ENCODE results near the gene IL18RAP.

IL18RAP gene

DNA sequence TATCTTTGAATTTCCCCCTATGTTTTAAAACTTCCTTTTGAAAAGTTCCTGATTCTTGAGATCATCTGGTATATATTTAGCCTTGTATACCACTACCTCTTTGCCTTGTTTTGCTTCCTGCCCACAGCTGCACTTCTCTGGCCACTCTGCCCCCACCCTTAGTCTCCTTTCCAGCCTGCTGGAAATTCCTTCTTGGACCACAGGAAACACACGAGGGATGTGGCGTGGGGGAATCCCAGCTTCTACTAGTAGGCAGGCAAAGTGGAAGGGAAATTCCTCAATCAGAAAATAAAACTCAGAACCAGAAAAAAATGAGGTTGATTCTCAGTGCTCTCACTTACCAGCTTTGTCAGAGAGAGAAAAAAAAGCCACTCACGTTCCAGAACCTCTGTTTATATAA, 13.4 kb downstream of the IL18RAP start:
- ChIA-PET POLR2A (interaction anchor here (0.7 kb wide), 1 partner anchor 675 kb away, joined by 3 read pairs; no protein-coding TSS in a partner anchor), CTCF (interaction anchor here (0.8 to 5.0 kb wide), 8 partner anchors 12 to 195 kb away, joined by 3 to 21 read pairs (median 6); partner anchors contain the start of genes IL18R1 and IL18RAP)
- DNase-seq (ENCODE audit: extremely low spot score) = no peak
- TF ChIP-seq, protein P1, sequence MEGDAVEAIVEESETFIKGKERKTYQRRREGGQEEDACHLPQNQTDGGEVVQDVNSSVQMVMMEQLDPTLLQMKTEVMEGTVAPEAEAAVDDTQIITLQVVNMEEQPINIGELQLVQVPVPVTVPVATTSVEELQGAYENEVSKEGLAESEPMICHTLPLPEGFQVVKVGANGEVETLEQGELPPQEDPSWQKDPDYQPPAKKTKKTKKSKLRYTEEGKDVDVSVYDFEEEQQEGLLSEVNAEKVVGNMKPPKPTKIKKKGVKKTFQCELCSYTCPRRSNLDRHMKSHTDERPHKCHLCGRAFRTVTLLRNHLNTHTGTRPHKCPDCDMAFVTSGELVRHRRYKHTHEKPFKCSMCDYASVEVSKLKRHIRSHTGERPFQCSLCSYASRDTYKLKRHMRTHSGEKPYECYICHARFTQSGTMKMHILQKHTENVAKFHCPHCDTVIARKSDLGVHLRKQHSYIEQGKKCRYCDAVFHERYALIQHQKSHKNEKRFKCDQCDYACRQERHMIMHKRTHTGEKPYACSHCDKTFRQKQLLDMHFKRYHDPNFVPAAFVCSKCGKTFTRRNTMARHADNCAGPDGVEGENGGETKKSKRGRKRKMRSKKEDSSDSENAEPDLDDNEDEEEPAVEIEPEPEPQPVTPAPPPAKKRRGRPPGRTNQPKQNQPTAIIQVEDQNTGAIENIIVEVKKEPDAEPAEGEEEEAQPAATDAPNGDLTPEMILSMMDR (IDR thresholded peaks at IDR 0.05; ENCODE audit: control extremely low read depth, extremely low read depth, low read depth, missing control alignments) = no peak

DNA sequence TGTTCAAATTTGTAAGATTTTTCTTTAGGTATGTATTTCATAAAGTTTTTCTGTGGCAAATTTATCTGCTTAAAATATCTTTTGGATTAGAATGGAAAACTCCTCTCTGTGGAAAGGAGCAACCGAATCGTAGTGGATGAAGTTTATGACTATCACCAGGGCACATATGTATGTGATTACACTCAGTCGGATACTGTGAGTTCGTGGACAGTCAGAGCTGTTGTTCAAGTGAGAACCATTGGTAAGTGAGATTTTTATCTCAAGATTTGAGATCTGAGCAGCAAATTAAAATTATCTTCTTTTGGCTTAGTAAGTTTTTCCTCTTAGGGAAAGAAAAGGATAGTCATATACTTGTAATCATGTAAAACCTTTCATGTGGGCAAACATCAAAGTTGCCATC, 14.2 kb downstream of the IL18RAP start:
- DNase-seq (ENCODE audit: extremely low spot score) = no peak
- ChIA-PET CTCF (interaction anchor here (0.8 to 5.0 kb wide), 10 partner anchors 11 to 431 kb away, joined by 3 to 21 read pairs (median 4); partner anchors contain the start of genes IL18R1 and IL18RAP), POLR2A (no interaction called here)
- TF ChIP-seq, protein P1 (IDR thresholded peaks at IDR 0.05; ENCODE audit: control extremely low read depth, extremely low read depth, low read depth, missing control alignments) = no peak

DNA sequence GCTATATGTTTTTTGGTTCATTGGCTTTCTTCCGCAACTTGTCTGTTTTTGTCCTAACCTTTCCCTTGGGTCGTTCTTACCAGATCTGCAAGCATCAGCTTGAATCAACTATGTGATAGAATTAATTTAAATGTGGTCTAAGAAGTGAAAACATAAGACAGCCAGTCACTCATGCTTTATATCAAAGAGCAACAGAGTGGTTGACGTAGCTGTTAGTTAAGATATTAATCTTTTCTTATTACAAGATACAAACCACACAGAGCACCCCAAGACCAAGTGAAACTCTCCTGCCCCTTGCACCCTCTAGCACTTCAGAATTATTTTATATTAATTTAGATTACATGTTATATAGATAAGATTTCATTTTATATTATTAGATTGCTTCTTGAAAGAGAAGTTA, 15.2 kb downstream of the IL18RAP start:
- TF ChIP-seq, protein P1 (IDR thresholded peaks at IDR 0.05; ENCODE audit: control extremely low read depth, extremely low read depth, low read depth, missing control alignments) = no peak
- CTCF ChIA-PET = interaction anchor here (0.8 to 5.0 kb wide), 8 partner anchors 10 to 554 kb away, joined by 3 to 21 read pairs (median 6); partner anchors contain the start of genes IL18R1 and IL18RAP
- POLR2A ChIA-PET = no interaction called here

DNA sequence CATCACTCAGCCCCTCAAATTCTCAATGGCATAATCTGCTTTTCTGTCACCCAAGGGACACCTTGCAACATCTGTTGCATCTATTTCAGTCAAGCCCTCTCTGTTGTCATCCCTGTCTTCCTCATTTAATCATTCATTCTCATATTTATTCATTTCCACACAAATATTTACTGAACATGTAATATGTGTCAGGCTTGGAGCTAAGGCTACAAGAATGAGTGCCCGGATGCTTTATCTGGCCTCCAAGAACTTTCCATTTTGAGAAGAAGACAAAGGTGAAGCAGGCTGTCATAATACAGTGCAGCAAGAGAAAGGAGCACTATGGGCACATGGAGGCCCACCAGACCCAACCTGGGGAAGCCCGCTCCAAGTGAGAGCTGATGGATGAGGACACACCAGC, 15.6 kb downstream of the IL18RAP start:
- CTCF ChIA-PET = interaction anchor here (0.8 to 5.0 kb wide), 9 partner anchors 9 to 555 kb away, joined by 3 to 21 read pairs (median 5); partner anchors contain the start of genes IL18R1 and IL18RAP
- TF ChIP-seq, protein P1 (IDR thresholded peaks at IDR 0.05; ENCODE audit: control extremely low read depth, extremely low read depth, low read depth, missing control alignments) = no peak
- POLR2A ChIA-PET = no interaction called here
- DNase-seq (ENCODE audit: extremely low spot score) = no peak

More for the DNA sequence above, 15.2 kb downstream of the IL18RAP start:
- DNase-seq (ENCODE audit: extremely low spot score) = no peak

DNA sequence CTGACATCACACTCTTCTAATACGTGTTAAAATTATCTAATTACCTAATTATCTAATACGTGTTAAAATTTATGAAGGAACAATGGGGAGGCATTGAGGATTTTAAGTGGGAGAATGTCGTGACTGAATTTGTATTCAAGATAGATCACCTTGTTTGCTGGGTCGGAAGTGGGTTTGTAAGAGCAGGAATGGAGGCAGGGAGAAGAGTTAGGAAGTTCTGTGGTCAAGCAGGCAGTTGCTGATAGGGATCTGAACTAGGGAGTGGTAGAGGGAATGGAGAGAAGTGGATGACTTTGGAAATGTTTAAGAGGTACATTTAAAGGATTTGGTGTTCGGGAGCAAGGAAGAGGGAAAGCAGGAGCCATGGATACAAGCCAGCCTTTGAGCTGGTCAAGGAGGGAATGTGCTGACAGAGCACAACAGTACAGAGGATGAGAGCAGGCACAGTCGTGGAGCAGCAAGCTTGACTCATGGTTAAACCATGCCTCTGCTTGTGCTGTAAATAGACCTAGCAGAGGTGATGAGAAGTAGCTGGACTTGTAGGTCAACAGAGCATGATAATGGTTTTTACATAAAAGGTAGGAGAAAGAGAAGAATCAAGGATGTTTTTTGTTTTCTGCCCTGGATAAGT, 16.2 kb downstream of the IL18RAP start:
- ChIA-PET POLR2A (no interaction called here), CTCF (interaction anchor here (0.8 to 3.5 kb wide), 6 partner anchors 47 to 555 kb away, joined by 3 to 13 read pairs (median 4); partner anchors contain the start of gene IL18R1)
- TF ChIP-seq, protein P1 (IDR thresholded peaks at IDR 0.05; ENCODE audit: control extremely low read depth, extremely low read depth, low read depth, missing control alignments) = no peak
- no peak for DNase-seq (ENCODE audit: extremely low spot score)

DNA sequence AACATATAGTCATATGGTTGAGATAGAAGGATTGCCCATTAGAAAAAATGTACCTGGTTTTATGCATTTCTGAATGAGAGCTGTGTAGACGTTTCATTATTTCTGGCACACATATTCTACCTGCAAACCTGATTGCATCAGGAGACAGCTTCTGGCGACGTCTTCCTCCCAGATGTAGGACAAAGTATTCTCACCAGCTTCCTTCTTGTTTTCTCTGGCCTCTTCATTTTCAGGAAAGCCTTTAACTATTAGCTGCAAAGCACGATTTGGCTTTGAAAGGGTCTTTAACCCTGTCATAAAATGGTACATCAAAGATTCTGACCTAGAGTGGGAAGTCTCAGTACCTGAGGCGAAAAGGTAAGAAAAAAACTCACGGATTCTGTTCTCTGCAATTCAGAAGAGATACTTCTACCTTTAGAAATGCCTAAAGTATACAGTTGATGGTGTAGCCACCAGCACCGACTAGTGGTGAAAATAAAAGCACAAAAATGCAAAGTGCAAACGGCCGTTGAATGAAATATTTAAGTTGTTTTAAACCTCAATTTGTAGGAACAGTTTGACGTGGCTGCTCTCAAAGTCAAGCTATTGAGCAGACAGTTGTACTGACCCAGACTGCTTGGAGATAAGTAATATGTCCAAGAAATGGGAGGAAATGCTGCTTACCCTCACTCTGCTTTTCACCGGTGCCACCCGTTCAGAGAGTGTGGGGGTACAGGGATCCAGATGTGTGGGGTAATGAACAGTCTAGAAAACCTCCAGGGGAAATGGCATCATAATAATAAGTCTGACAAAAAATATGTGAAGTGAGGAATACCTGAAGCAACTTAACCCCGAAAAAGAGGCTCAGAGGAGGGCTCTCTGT, 20.2 kb downstream of the IL18RAP start:
- POLR2A ChIA-PET = no interaction called here
- CTCF ChIA-PET = interaction anchor here (0.8 to 4.8 kb wide), 44 partner anchors 9 to 1101 kb away, joined by 3 to 49 read pairs (median 5); partner anchors contain the start of genes IL18R1 and IL18RAP
- DNase-seq (ENCODE audit: extremely low spot score) = peak; percentile 41
- TF ChIP-seq, protein P1 (IDR thresholded peaks at IDR 0.05; ENCODE audit: control extremely low read depth, extremely low read depth, low read depth, missing control alignments) = peak; percentile 71

Data from GM10248 (cell line).